Fibroblast of peridontal ligament (primary cell): ENCODE results near the gene C1orf167.
A peak's percentile ranks its signal among the peaks of the same experiment; 100 is the strongest.

Experiments
- DNase-seq: peaks from one replicate; pipeline ENCODE4 v3.0.0-alpha.2; 2010; ENCODE audit errors: extremely low read depth

The C1orf167 gene

GRCh38 chr1:11835441-11836225, 73.6 kb downstream of the C1orf167 start:
- DNase-seq = no peak

DNA sequence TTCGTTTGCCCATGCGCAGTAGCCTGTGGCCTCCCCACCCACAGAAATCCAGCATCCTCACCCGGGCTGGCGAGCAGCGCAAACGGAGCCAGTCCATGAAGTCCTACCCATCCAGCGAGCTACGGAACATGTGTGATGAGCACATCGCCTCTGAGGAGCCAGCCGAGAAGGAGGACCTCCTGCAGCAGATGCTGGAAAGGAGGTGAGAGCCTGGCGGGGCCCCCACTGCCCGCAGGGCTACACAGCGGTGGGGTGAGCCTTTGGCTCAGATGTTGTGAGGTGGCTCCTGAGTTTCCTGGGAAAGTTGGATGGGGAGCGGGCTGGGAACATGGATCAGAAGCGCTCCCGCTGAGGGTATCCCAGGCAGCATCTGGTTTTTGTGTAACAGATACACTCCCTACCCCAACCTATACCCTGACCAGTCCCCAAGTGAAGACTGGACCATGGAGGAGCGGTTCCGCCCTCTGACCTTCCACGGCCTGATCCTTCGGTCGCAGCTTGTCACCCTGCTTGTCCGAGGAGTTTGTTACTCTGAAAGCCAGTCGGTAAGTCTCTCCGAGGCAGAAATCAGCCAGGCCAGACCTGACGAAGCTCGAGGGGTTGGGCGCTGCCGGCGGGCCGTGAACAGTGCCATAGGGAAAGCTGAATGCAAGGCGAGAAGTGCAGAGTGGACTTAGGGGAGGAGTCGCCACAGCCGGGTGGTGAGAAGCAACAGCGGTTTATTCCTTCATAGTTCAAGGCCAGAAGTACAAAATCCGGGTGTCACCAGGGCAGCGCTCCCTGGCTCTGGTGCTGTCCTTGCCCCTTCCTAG, 75.2 kb downstream of the C1orf167 start:
- DNase-seq = no peak

DNA sequence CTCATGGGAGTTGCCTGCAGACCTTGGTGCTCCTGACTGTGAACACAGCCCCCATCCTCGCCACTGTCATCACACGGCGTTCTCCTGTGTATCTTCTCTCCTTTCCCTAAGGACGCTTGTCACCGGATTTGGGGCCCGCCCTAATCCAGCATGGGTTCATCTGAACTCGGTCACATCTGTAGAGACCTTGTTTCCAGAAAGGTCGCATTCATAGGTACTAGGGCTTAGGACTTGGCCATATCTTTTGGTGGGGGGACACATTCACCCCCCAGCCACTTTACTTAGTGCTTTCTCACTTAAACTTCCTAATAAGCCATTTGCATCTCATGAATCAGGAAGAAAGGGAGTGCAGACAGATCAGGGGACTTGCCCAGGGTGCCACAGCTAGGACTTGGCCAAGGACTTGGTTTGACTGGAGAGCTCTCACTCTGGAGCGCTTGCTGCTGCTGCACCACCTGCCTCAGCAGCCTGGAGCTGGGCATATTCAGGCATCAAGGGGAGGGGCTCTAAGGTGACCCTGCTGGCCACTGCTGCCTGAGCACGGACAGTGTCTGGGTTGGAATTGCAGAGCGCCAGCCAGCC, 75.9 kb downstream of the C1orf167 start:
- no peak for DNase-seq

DNA sequence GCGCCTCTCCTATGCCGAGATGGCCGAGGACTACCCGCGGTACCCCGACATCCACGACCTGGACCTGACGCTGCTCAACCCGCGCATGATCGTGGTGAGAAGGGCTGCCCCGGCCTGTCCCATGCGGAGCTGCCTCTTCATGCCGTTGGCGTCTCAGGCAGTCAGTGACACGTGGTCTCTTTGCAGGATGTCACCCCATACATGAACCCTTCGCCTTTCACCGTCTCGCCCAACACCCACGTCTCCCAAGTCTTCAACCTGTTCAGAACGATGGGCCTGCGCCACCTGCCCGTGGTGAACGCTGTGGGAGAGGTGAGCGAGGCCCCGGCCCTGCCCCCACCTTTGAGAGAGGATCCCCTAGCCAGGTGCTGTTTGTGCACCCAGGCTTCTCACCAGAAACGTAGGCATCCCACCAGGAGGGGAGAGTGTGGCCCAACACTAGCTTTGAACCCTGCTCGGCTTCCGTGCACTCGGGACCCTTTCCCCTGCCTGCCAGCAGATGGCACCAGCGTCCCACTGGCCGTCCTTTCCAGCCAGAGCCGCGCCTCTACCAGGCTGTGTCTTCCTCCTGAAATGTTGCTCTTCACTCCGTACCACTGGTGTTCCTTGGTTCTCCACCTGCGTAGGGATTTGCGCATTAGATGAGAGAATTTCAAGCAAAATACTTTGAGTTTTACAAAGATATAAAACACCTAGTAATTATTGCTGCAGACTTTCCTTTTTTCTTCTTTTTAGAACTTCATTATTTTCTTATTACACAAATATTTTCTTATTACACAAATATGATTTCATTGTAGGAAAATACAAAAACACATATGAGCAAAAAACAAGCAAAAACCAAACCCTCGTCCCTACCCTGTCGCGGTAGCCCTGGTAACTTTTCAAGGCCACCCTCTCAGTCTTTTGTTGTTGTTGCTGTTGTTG, 76.6 kb downstream of the C1orf167 start:
- peak; percentile 54 for DNase-seq
